ENCODE data around the gene AQP12A.

GRCh38 chr2:240672701-240673190, 18.9 kb upstream of the AQP12A start:
- no peak for TF ChIP-seq CTCF (conservative IDR thresholded peaks at IDR 0.05; ENCODE audit: low read depth in 2 of 2)
- TF ChIP-seq EZH2 (IDR thresholded peaks at IDR 0.05; ENCODE audit: low read depth, unreplicated experiment), result no peak
- TF ChIP-seq NANOG (IDR thresholded peaks at IDR 0.05; ENCODE audit: borderline replicate concordance), result no peak
